HG02840 (cell line): ENCODE data around the gene EPSTI1.
"Not testable (repeated sequence)": the region's sequence is repeated elsewhere in the genome, so short reads cannot be mapped to it uniquely, and the experiment has no call there.

ENCODE experiments used
- ATAC-seq: cut with Tn5 transposase; IDR thresholded peaks from one replicate; pipeline ENCODE4 v1.9.1; 2021; ENCODE audit warnings: mild to moderate bottlenecking, moderate library complexity, moderate number of reproducible peaks; ENCODE audit not compliant: unreplicated experiment, low FRiP score

EPSTI1 gene

GRCh38 chr13:43006893-43007631 is 15.0 kb upstream of the EPSTI1 start:
- no peak for ATAC-seq

GRCh38 chr13:43005460-43006236 is 13.6 kb upstream of the EPSTI1 start:
- no peak for ATAC-seq

DNA sequence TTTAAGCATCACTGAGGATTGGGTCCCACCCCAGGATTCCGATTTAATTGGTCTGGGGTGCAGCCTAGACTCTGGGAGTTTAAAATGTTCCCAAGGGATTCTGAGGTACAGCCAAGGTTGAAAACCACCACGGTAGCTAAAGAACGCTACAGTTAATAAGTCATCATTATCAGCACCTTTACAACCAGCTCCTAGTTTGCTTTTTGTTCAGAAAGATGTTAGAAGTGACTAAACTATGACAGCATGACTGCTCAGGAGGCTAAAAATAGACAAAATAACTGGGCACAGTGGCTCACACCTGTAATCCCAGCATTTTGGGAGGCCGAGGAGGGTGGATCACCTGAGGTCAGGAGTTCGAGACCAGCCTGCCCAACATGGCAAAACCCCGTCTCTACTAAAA is 11.7 kb upstream of the EPSTI1 start:
- ATAC-seq = no peak

- no peak for ATAC-seq
Measured at GRCh38 chr13:43003010-43003409, 11.0 kb upstream of the EPSTI1 start.

GRCh38 chr13:43002021-43002420 is 10.0 kb upstream of the EPSTI1 start:
- no peak for ATAC-seq

GRCh38 chr13:43000676-43001075 is 8.6 kb upstream of the EPSTI1 start:
- ATAC-seq = no peak

GRCh38 chr13:42999491-42999890 is 7.5 kb upstream of the EPSTI1 start:
- no peak for ATAC-seq

GRCh38 chr13:42997381-42997780 is 5.3 kb upstream of the EPSTI1 start:
- peak; percentile 47 for ATAC-seq

DNA sequence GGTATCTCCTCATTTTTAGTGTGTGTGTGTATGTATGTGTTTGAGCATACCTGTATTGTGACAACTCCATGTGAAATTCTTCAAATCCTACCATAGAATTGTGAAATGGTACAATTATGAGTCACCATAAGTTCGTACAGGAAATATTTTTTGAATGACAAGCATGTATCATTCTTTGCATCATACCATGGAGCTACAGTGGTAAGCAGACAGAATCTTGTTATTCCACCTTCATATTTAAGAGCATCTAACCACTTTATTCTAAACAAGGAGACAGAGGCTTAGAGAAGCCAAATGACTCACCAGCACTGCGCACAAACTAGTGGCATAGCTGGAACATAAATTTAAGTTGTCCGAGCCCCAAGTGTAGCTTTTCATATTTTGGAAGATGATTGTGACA is 4.5 kb upstream of the EPSTI1 start:
- ATAC-seq = no peak

DNA sequence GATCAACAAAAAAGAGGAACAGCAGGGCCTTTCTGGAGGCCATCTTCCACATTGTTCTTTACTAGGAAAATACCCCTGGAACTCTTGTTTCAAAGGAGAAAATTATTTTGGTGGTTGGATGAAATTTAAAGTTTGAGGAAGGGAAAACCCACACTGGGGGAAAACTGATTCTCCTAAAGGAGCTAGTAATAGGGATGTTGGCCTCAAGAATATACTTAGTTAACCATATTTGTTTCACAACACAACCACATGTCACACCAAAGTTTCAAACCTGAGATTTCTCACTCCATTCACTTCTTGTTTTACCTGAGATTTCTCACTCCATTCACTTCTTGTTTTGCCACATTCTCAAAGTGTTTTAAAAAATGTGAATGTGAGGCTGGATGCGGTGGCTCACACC is 2.8 kb upstream of the EPSTI1 start:
- no peak for ATAC-seq

DNA sequence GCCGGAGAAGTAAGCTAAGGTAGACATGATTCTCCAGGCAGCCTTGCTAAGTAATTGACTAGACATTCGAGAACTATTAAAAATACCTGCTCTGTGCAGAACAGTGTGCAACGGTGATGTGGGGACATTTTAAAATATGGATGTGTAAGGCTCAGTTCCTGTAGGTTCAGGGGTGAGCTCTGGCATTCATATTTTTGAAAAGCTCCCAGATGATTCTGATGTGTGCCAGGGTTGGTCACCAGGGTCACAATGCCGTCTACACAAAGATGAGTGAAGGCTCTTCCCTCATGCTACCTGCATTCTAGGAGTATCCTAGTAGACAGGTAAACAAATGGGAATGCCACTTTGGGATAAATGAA is 702 bp upstream of the EPSTI1 start:
- ATAC-seq = no peak

GRCh38 chr13:42991233-42991897 is 676 bp downstream of the EPSTI1 start:
- not testable (repeated sequence) for ATAC-seq

DNA sequence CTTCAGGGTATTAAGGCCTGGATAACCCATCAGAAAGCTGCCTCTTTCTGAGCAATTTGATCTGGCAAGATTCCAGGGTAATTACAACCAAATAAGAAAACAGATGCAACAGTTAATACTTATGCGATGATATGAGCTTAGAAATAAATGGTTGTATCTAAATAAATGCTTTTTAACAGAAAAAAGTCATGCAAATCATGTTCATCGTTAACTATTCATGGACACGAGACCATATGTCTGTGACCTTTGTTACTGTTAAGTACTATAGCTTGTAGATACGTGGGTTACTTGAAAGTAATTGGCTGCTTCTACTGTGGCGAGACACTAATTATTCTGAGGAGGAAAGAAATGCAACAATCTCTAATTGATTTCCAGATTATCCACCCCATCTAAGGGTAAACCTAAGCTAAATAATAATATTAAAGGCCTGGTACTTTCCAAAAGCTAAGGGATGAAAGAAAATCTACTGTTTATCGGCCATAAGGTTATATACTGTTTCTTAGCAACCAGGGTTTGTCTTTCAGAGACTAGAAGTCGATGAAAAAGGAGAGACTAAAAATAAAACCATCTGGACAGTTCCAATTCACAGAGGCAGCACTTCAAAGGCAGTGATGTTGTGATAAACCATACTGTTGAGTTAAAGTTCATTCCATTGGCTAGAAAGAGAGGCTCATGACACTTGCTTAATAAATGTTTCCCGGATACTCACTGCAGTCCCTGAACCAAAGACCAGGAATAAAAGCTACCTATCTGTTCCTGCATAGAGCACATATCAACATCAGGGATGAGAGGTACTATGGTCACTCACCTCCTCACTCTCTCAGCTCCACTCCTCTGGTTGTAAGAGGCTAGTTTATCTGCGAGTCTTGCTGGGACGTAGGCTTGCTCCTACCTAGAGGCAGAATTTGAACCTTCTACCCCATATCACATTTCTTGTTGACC is 1.5 kb downstream of the EPSTI1 start:
- ATAC-seq = no peak

GRCh38 chr13:42986176-42986574 is 5.9 kb downstream of the EPSTI1 start:
- ATAC-seq = no peak

DNA sequence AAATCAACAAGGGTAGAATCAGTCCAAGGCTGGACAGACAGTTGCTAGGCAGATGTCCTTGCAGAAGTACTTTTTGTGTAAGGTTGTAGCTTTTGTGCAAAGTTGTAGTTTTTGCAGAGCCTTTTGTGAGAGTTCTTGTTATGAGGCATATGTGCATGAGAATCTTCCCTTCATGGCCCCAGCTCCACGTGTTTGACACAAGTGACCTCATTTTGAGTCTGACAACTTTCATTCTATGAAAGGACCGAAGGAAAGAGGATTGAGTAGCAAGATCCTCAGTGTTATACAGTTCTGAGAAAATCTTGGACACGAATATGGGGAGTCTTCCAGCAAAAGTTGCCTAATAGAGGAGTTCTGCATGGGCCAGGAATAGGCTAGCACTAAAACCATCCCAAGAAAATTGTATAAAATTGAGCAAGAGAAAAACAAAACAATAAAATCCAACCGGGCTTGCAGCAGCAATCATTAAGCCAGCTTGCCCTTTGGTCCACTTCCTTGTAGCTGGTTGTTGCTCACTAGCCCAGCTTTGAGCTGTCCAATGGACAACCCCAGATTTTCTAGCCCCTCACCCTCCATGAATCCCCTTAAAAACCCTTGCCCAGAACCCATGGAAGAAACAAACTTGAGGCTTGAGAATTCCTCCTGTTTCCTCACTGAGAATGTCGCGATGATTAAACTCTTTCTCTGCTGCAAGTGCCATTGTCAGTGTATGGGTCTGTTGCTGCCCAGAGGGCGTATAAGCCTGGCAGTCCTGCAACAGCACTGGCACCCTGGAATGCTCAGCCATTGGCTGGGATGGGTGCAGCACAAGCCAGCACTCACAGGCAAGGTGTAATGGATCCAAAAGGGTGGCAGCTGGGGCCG is 6.5 kb downstream of the EPSTI1 start:
- no peak for ATAC-seq

DNA sequence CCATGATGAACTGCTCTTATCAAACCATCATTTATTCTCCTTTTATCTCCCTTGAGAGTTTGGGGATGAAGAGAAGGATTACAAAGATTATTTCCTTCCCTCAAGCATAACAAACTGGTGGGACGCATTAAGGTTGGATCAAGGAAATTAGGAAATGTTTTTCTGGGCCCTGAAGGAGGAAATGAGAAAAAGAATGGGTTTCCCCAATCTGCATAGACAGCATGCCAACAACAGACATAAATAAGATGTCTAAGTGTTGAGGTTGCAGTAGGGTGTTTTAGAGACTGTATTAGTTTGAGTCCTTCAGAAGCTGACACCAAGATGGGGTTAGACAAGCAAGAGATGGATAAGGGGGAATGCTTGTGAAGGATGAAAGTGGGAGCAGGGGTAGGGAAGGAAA is 7.3 kb downstream of the EPSTI1 start:
- ATAC-seq = no peak

GRCh38 chr13:42984026-42984425 is 8.0 kb downstream of the EPSTI1 start:
- no peak for ATAC-seq

GRCh38 chr13:42981853-42982252 is 10.2 kb downstream of the EPSTI1 start:
- ATAC-seq = no peak

DNA sequence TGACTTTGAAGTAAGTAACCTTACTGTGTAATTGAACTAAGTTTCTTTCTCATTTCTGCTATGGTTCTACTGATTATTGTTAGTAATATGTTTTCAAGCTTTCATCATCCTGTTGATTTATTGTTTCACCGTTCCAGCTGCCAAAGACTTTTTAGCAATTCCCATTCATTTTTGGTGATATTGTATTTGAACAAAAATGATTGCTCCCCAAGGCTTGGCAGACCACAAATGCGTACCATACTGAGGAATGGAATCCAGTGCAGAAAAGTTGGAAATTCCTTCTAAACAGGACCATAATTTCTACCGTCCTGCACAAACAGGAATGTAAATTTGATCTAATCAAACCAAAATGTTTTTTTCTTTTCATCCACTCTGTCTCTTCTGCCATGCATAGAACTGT is 10.7 kb downstream of the EPSTI1 start:
- ATAC-seq = no peak
